Astrocyte of the spinal cord (primary cell): ENCODE measurements around the gene TPK1.

Source experiments
- DNase-seq: peaks from one replicate; pipeline ENCODE4 v3.0.0; 2011; ENCODE audit warnings: low read depth, low spot score
- H3K4me3 ChIP-seq: 2 replicates; pipeline ENCODE4 v1.5.1; 2011; ENCODE audit warnings: low read depth, mild to moderate bottlenecking, low read length, moderate library complexity
- CTCF ChIP-seq: IDR thresholded peaks from 2 replicates; pipeline ENCODE4 v1.5.1; 2012; ENCODE audit warnings: low read depth, mild to moderate bottlenecking, low read length, inconsistent platforms
- in situ Hi-C: cut with HindIII; loops from 2 replicates; pipeline ENCODE4 v1.10.0; 2017; ENCODE audit warnings: low sequenced_read_pairs

The TPK1 gene

GRCh38 chr7:144568233-144568632 is 267.6 kb downstream of the TPK1 start:
- no peak for TF ChIP-seq CTCF
- DNase-seq = no peak
- no peak overlapping the region for H3K4me3 ChIP-seq
- in situ Hi-C loops = no loop called here

GRCh38 chr7:144565586-144565985 is 270.3 kb downstream of the TPK1 start:
- in situ Hi-C loops = no loop called here
- DNase-seq = no peak
- no peak for TF ChIP-seq CTCF
- H3K4me3 ChIP-seq = no peak overlapping the region

- in situ Hi-C loops = no loop called here
- no peak overlapping the region for H3K4me3 ChIP-seq
- DNase-seq = no peak
- TF ChIP-seq CTCF = no peak
Observed at GRCh38 chr7:144549861-144550260, 286.0 kb downstream of the TPK1 start.

DNA sequence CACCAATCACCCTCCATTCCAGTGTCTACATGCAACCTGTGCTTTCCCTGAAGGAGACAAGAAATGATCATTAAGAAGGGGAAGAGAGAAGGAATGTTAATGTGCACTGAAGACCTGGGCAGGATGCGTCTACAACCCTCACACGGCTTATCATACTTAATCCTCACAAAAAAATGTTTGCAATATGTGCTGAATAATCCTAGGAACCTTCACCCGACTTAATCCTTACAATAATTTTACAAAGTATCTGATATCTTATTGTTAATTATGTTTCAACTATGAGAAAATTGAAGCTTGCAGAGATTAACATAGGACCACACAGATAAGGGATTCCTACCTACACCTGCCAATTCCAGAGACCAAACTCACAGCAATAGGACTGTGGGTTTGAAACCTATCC is 287.3 kb downstream of the TPK1 start:
- no peak for DNase-seq
- no peak overlapping the region for H3K4me3 ChIP-seq
- in situ Hi-C loops = no loop called here
- TF ChIP-seq CTCF = no peak

DNA sequence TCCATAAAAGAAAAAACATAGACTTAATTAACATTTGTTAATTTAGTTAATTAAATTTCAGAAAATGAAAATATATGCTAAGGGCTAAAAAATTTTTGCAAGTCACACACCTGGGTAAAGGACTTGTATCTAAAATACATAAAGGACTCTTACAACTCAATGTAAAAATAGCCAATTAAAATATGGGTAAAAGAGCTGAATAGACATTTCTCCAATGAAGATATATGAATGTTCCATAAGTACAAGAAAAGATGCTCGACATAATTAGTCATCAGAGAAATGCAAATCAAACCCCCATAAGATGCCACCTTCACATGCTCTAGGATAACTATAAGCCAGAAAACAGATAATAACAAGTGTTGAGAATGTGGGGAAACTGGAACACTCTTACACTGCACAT is 288.0 kb downstream of the TPK1 start:
- H3K4me3 ChIP-seq = no peak overlapping the region
- TF ChIP-seq CTCF = no peak
- DNase-seq = no peak
- in situ Hi-C loops = no loop called here

- no peak for DNase-seq
- no peak for TF ChIP-seq CTCF
- in situ Hi-C loops = no loop called here
- no peak overlapping the region for H3K4me3 ChIP-seq
Observed at GRCh38 chr7:144546782-144547181, 289.1 kb downstream of the TPK1 start.

DNA sequence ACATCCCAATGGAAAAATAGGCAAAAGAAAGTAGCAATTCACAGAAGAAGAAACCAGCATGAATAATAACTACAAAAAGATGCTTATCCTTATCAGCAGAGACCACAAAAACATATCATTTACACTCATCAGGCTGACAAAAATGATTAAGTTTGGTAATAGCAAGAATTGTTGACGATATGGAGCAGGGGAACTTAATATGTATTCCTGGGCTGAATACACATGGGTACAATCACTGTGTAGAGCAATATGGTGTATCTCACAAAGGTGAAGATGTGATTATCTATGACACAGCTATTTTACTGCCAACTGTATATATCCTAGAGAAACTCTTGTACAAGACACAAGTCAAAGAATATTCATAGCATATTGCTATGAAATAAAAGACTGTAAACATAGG is 290.5 kb downstream of the TPK1 start:
- in situ Hi-C loops = no loop called here
- no peak overlapping the region for H3K4me3 ChIP-seq
- no peak for TF ChIP-seq CTCF
- DNase-seq = no peak
